Progenitor cell of endocrine pancreas (in vitro differentiated cells): Measurements from ENCODE around the gene HOXC6. TPM values are rescaled to one million over a fixed set of nuclear protein-coding genes. Genes with fewer than 3 reads are reported as not detected.

Experiments
- DNase-seq: peaks from one replicate; pipeline ENCODE4 v3.0.0; 2021; ENCODE audit warnings: low spot score; ENCODE audit not compliant: unreplicated experiment
- H3K27ac Mint-ChIP-seq: 2 replicates; pipeline ENCODE4 v1.8.0; 2021; ENCODE audit warnings: mild to moderate bottlenecking, moderate library complexity, mixed read lengths
- H3K27me3 Mint-ChIP-seq: 2 replicates; pipeline ENCODE4 v1.8.0; 2021; ENCODE audit warnings: mixed read lengths
- H3K36me3 Mint-ChIP-seq: 2 replicates; pipeline ENCODE4 v1.8.0; 2022; ENCODE audit warnings: mixed read lengths; ENCODE audit not compliant: insufficient read depth
- H3K4me1 Mint-ChIP-seq: 2 replicates; pipeline ENCODE4 v1.8.0; 2021; ENCODE audit warnings: low read depth, mixed read lengths
- H3K4me3 Mint-ChIP-seq: 2 replicates; pipeline ENCODE4 v1.8.0; 2021; ENCODE audit warnings: low read depth, mild to moderate bottlenecking, moderate library complexity, mixed read lengths
- H3K9me3 Mint-ChIP-seq: 2 replicates; pipeline ENCODE4 v1.8.0; 2021; ENCODE audit warnings: low read depth, mixed read lengths
- total RNA-seq: library from RNA; stranded (reverse); gene quantifications from 2 replicates; pipeline ENCODE4 v1.2.1, GENCODE V29; 2021
- TF ChIP-seq, protein P1 (sequence below): fragments of 200-600 bp; sonication (generic); IDR thresholded peaks from one replicate; pipeline ENCODE4 v1.5.0; 2021; ENCODE audit warnings: antibody characterized with exemption, mild to moderate bottlenecking; ENCODE audit not compliant: unreplicated experiment

HOXC6 gene
- total RNA-seq, 1 donor from 2014 or later: 0.17 TPM

DNA sequence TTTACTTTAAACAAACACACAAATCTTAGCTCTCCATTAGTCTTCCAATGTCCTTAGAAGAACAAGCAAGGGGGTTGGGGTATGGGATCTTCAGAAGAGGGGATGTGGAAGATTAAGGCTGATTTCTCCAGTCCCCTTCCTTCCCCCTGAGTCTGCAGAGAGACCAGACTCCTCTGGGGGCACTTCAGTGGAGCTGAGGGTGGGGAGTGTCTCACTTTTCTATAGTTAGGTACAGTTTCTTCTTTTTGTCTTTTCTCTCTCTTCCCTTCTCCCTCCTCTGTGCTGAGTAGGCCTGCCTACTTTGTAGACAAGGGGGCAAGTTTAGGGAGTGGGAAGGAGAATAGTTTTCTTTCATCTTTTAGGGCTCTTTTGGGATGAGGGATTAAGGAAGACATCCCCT lies 27.9 kb downstream of the HOXC6 start:
- peak overlapping the region; percentile 50 for H3K27ac Mint-ChIP-seq
- H3K4me3 Mint-ChIP-seq: peak overlapping the region; percentile 57
- no peak for DNase-seq
- no peaks in the 10 kb centered on the region for H3K9me3 Mint-ChIP-seq
- H3K4me1 Mint-ChIP-seq: peaks cover 59% of the 10 kb centered on the region
- TF ChIP-seq, protein P1, sequence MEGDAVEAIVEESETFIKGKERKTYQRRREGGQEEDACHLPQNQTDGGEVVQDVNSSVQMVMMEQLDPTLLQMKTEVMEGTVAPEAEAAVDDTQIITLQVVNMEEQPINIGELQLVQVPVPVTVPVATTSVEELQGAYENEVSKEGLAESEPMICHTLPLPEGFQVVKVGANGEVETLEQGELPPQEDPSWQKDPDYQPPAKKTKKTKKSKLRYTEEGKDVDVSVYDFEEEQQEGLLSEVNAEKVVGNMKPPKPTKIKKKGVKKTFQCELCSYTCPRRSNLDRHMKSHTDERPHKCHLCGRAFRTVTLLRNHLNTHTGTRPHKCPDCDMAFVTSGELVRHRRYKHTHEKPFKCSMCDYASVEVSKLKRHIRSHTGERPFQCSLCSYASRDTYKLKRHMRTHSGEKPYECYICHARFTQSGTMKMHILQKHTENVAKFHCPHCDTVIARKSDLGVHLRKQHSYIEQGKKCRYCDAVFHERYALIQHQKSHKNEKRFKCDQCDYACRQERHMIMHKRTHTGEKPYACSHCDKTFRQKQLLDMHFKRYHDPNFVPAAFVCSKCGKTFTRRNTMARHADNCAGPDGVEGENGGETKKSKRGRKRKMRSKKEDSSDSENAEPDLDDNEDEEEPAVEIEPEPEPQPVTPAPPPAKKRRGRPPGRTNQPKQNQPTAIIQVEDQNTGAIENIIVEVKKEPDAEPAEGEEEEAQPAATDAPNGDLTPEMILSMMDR: no peak
- no peaks in the 10 kb centered on the region for H3K36me3 Mint-ChIP-seq
- peaks cover 22% of the 10 kb centered on the region for H3K27me3 Mint-ChIP-seq

DNA sequence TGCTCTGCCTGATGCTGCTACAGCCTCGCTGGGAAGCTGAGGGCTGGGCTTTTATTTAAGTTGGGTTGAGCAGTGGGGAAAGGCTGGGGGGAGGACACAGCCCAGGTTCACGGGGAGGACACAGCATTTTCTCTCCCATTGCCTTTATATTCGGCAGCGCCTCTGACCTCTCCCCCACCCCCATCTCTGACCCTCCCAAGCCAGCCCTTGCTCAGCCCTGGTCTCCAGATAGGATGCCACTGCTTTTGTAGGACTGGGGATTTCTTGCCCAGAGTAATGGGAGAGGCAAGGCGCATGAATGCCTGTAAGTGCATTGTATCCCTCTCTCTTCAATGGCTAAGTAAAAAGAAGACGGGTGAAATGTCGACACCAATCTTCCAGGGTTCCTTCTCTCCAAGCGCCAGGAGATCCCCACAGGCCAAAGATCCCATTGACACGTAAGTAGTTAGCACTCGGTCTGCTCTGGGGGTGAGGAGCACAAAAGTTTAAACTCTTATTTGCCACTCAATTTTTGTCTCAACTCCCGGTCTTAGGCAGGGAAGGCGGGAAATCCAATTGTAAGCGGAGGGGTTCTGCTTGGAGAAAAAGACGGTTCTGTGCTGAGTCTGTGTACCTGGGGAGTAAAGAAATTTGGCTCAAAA lies 30.0 kb downstream of the HOXC6 start:
- H3K4me1 Mint-ChIP-seq: peaks cover 48% of the 10 kb centered on the region
- H3K27me3 Mint-ChIP-seq: peaks cover 27% of the 10 kb centered on the region
- H3K36me3 Mint-ChIP-seq: peaks cover 2% of the 10 kb centered on the region
- H3K9me3 Mint-ChIP-seq: no peaks in the 10 kb centered on the region
- H3K27ac Mint-ChIP-seq: peak overlapping the region; percentile 53
- H3K4me3 Mint-ChIP-seq: peak overlapping the region; percentile 63
- no peak for DNase-seq
- TF ChIP-seq, protein P1: no peak

DNA sequence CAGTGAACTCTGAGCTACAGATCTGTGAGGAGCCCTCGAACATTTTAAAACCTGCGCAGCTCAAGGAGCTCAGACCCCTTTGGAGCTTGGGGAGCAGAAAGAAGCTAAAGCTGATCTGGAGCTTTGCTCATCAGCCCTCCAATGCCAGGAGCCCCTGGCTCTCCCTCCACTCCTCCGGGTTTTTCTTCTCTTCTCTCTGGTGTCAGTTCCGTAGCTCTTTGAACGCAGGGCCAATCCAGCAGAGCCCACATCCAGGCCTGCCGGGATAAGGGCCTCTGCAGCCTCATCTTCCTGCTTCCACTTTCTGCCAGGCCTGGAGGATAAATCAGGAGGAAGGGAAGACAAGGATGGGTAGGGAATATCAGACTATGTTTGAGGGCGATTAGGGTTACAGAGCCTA lies 31.4 kb downstream of the HOXC6 start:
- no peak for DNase-seq
- peaks cover 29% of the 10 kb centered on the region for H3K27me3 Mint-ChIP-seq
- no peaks in the 10 kb centered on the region for H3K9me3 Mint-ChIP-seq
- peak overlapping the region; percentile 39 for H3K4me3 Mint-ChIP-seq
- H3K27ac Mint-ChIP-seq: no peak overlapping the region
- H3K4me1 Mint-ChIP-seq: peaks cover 46% of the 10 kb centered on the region
- TF ChIP-seq, protein P1: no peak
- peaks cover 3% of the 10 kb centered on the region for H3K36me3 Mint-ChIP-seq

DNA sequence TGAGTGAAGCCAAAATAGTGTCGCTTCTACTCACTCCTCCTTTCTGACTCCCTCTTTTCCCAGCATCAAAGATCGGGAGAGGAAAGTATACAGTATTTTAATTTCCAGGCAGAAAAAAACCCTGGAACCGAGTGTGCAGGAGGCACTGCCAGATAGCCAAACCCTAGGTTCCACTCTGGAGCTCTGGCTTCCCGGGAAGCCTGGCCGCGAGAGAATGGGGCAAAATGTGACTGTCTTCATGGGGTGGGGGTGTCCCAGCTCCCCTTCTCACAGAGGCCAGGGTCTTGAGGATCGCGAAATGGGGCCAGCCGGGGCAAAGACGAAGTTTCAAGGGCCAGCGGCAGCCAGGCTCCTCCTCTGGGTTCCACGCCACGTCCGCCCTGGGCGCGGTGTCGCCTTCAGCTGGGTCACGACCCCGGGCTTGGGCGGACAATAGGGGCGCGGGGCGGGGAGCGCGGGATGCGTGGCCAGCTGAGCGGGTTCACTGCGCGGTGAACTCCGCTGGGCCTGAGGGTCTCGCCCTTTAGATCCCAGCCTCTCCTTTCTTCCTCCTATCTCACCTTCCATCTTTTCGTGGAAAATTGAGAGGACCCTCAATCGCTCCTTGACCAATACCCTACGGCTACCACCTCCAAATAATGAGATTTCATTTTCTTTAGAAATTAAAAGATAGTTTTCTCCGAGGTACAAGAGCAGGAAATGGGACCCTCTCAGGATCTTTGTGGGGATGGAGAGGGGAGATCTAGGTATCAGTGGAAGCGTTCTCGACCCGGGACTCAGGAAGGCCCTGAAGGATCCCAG lies 32.1 kb downstream of the HOXC6 start:
- Mint-ChIP-seq H3K4me1 (peaks cover 42% of the 10 kb centered on the region), H3K27me3 (peaks cover 29% of the 10 kb centered on the region), H3K4me3 (no peak overlapping the region), H3K9me3 (no peaks in the 10 kb centered on the region), H3K27ac (no peak overlapping the region), H3K36me3 (peaks cover 3% of the 10 kb centered on the region)
- TF ChIP-seq, protein P1: no peak
- DNase-seq: no peak

DNA sequence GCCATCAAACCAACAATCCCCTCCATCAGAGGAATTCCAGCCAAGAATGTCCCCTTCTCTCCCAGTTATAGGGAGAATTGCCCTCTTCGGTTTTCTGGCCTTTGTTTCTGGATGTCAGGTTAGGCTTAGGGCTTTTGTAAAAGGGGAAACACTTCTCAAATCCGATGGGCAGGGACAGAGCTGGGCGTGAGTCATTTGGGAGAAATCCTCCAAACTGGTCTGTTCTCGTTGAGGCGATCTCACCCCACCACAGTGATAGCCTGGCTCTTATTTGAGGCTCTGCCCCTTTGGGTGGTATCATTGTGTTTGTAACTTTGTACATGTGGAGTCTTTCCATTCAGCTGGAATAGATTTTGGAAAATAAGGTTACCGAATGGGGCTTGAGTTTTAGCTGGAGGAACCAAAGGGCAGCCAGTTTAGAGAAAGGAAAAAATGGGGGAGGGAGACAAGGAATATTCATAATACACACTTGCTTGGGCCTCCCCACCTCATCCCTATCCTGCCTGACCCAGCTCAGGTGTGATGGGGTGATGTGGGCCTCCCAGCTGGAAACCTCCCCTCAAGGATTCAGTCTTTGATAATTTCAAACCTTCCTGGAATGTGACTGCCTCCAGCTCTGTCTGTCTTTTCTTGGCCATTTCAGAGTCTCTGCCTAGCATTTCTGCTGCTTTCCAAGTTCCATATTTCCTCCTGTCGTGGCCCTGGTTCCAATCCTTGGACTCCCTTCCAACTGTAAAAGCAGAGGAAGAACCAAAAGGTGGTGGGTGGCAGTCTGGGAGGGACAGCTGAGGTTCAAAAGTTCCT lies 32.9 kb downstream of the HOXC6 start:
- H3K27ac Mint-ChIP-seq: no peak overlapping the region
- H3K27me3 Mint-ChIP-seq: peaks cover 33% of the 10 kb centered on the region
- H3K4me3 Mint-ChIP-seq: no peak overlapping the region
- H3K4me1 Mint-ChIP-seq: peaks cover 36% of the 10 kb centered on the region
- no peak for DNase-seq
- TF ChIP-seq, protein P1: no peak
- H3K36me3 Mint-ChIP-seq: peaks cover 3% of the 10 kb centered on the region
- no peaks in the 10 kb centered on the region for H3K9me3 Mint-ChIP-seq
